GM12878 (cell line): ENCODE measurements around the gene HS1BP3. TPM values are rescaled to one million over a fixed set of nuclear protein-coding genes. Genes with fewer than 3 reads are reported as not detected.

Experiments
- ATAC-seq: fragments of 200-7000 bp; cut with Tn5 transposase; 3 replicates; pipeline ENCODE4 v1.9.1; 2020; ENCODE audit warnings: mild to moderate bottlenecking, moderate library complexity
- BruUV-seq: library from RNA; stranded (reverse); fragments of 400-500 nt; replicated peaks from 2 replicates; lab custom pipeline; 2021; lab: Mats Ljungman, UMichigan
- CTCF ChIA-PET: fragments of 300-600 bp; sonication (Branson Sonifier 250); formaldehyde crosslinking; extraction: SDS; loops from one replicate; lab custom pipeline; 2021; ENCODE audit warnings: inconsistent platforms; lab: Yijun Ruan, JAX
- POLR2A ChIA-PET: fragments of 350-600 bp; formaldehyde crosslinking; extraction: SDS; loops from one replicate; lab custom pipeline; 2021; ENCODE audit warnings: inconsistent platforms; lab: Charles Lee
- RAD21 ChIA-PET: fragments of 300-600 bp; sonication (Branson Sonifier 250); formaldehyde crosslinking; loops from one replicate; lab custom pipeline; 2023; ENCODE audit warnings: antibody characterized with exemption; ENCODE audit not compliant: unreplicated experiment; lab: Charles Lee
- SMC1A ChIA-PET: fragments of 300-600 bp; sonication (Branson Sonifier 250); formaldehyde crosslinking; loops from one replicate; lab custom pipeline; 2023; ENCODE audit not compliant: unreplicated experiment, uncharacterized antibody; lab: Charles Lee
- DNase-seq: peaks from one replicate; pipeline ENCODE4 v3.0.0-alpha.2; 2011; ENCODE audit warnings: low read depth, low spot score
- FAIRE-seq: peaks from 3 replicates; lab custom pipeline; 2011; peaks lifted over from hg19 to GRCh38; lab: Jason Lieb, UNC
- H2AFZ ChIP-seq: 2 replicates; pipeline ENCODE4 v1.6.0; 2011; ENCODE audit warnings: low read depth, low read length, control low read depth; ENCODE audit not compliant: control insufficient read depth
- H3K27ac ChIP-seq: 2 replicates; pipeline ENCODE4 v1.5.1; 2011; ENCODE audit warnings: control low read depth; ENCODE audit not compliant: control insufficient read depth, insufficient read depth
- H3K27me3 ChIP-seq, 2 experiments: replicated peaks in 1 of 2; 2 replicates each; pipeline versions ENCODE4 v1.6.0 to v1.6.1; 2011; ENCODE audit warnings: low read length in 1 of 2; ENCODE audit not compliant: control insufficient read depth in 2 of 2, insufficient read depth in 2 of 2
- H3K36me3 ChIP-seq, 2 experiments: 2 replicates each; pipeline ENCODE4 v1.5.1; 2011; ENCODE audit warnings: low read length in 1 of 2; ENCODE audit not compliant: control insufficient read depth in 2 of 2, insufficient read depth in 2 of 2
- H3K4me1 ChIP-seq: 2 replicates; pipeline ENCODE4 v1.6.1; 2011; ENCODE audit warnings: mild to moderate bottlenecking, low read length, moderate library complexity, mixed read lengths; ENCODE audit not compliant: control insufficient read depth, insufficient read depth
- H3K4me2 ChIP-seq: 2 replicates; pipeline ENCODE4 v1.6.0; 2011; ENCODE audit warnings: control low read depth; ENCODE audit not compliant: control insufficient read depth, insufficient read depth
- H3K4me3 ChIP-seq: fragments of 200-600 bp; sonication (generic); 2 replicates; pipeline ENCODE4 v1.5.1; 2016
- H3K79me2 ChIP-seq: 2 replicates; pipeline ENCODE4 v1.6.0; 2011; ENCODE audit warnings: low read length; ENCODE audit not compliant: control insufficient read depth, insufficient read depth
- H3K9ac ChIP-seq: 2 replicates; pipeline ENCODE4 v1.8.0; 2011; ENCODE audit warnings: low read length, control low read depth, mixed read lengths; ENCODE audit not compliant: control insufficient read depth, insufficient read depth
- H3K9me3 ChIP-seq: replicated peaks from 3 replicates; pipeline ENCODE4 v1.5.1; 2011; ENCODE audit warnings: mild to moderate bottlenecking, low read length; ENCODE audit not compliant: control insufficient read depth, insufficient read depth
- H4K20me1 ChIP-seq: 2 replicates; pipeline ENCODE4 v1.6.0; 2011; ENCODE audit not compliant: control insufficient read depth, insufficient read depth
- CREM ChIP-seq: IDR thresholded peaks from 2 replicates; pipeline ENCODE4 v1.6.1; 2014; ENCODE audit warnings: antibody characterized with exemption, low read depth
- CUX1 ChIP-seq: IDR thresholded peaks from 2 replicates; pipeline ENCODE4 v1.6.1; 2012; ENCODE audit warnings: improper control_type of control experiment, low read depth, low read length; ENCODE audit not compliant: insufficient replicate concordance
- IRF5 ChIP-seq: fragments of 450-650 bp; IDR thresholded peaks from 2 replicates; pipeline ENCODE4 v1.6.1; 2017; ENCODE audit warnings: borderline replicate concordance
- PML ChIP-seq: IDR thresholded peaks from 2 replicates; pipeline ENCODE4 v1.6.1; 2012; ENCODE audit warnings: low read length, inconsistent platforms
- RAD21 ChIP-seq: IDR thresholded peaks from 2 replicates; pipeline ENCODE4 v1.6.1; 2011; ENCODE audit warnings: mild to moderate bottlenecking, low read depth, low read length, moderate library complexity; ENCODE audit not compliant: insufficient read depth
- YY1 ChIP-seq: IDR thresholded peaks from 2 replicates; pipeline ENCODE4 v1.6.1; 2011; ENCODE audit warnings: low read depth, mild to moderate bottlenecking, low read length
- WGBS: methylation state at CpG from one replicate; pipeline ENCODE4 v1.1.6; 2016; ENCODE audit warnings: low lambda C conversion rate; ENCODE audit not compliant: insufficient replicate concordance, insufficient coverage; ENCODE audit errors: missing lambda C conversion rate; 5-methylcytosine and 5-hydroxymethylcytosine counted together
- in situ Hi-C: fragments of 300-500 bp; cut with MboI; formaldehyde crosslinking; loops from 9 replicates; pipeline ENCODE4 v1.14.3; 2018; ENCODE audit warnings: mixed read lengths
- intact Hi-C: fragments of 100-400 bp; cut with micrococcal nuclease; formaldehyde crosslinking; loops from one replicate; pipeline ENCODE4 v1.14.2; 2022; ENCODE audit not compliant: unreplicated experiment
- polyA plus RNA-seq, 11 experiments: library from polyadenylated mRNA; depleted of rRNA in 4 of 11; unstranded in 6 of 11; stranded (reverse) in 5 of 11; fragments of >200 nt; fragmentation: Nextera tagmentation in 4 of 11; fragmentation: Illumina TruSeq in 1 of 11; extraction: Ambion mirVana in 4 of 11; extraction: Trizol in 1 of 11; gene quantifications; 1 replicate in 1 of 11; 2 replicates in 10 of 11; pipeline versions ENCODE4 v1.2.1 to v1.2.3, GENCODE V29; 2011 to 2016; ENCODE audit warnings: inconsistent platforms in 2 of 11, missing spikeins in 2 of 11, low read depth in 1 of 11
- total RNA-seq, 4 experiments: library from RNA; depleted of rRNA in 3 of 4; stranded (reverse); fragments of >200 nt in 3 of 4; fragmentation: Illumina TruSeq in 1 of 4; extraction: Trizol in 1 of 4; gene quantifications; 2 replicates each; pipeline versions ENCODE4 v1.2.1 to v1.2.3, GENCODE V29; 2013 to 2021

The HS1BP3 gene
- total and polyA plus RNA-seq, 10 of the 15 experiments (the other 5 are each of a cell fraction or from before 2014, with no cell fraction given): 0.47 to 7.2 (median 4.6) TPM

DNA sequence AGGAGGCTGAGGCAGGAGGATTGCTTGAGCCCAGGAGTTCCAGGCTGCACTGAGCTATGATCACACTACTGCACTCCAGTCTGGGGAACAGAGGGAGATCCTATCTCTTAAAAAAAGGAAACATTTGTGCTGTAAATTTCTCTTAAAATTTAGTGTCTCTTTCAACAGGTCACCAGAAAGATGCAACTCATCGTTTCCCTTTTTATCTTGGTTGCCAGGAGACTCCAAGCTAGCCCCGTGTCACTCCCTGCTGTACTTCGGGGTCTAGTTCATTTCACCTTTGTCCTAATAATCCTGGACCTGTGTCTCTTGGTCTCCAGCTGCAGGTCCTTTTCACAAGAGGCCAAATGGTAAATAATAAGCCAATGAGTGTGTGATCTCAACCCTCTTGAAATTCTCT lies 7.1 kb downstream of the HS1BP3 start (continued):
- TF ChIP-seq CUX1: no peak
- no peak for TF ChIP-seq RAD21

DNA sequence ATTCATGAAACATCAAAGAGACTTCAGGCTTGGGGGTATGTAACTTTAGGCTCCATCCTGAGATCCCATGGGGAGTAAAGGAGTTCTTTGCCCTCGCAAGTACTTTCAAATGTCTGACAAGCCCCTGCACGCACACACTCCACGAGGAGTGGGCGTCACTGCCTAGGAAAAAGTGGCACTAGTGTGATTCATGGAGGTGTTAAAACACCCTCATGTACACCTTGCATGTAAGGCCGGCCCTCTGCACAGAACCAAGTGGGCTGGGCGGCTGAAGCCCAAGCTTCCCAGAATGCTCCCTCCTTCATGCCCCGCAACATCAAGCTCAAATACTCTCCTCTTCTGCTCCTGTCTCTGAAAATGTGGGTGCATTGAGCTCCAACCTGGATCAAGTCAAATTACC lies 7.8 kb downstream of the HS1BP3 start:
- ATAC-seq (no peak), FAIRE-seq (no peak), DNase-seq (no peak)
- no peaks in the 10 kb centered on the region for H3K9me3 ChIP-seq
- H3K4me2 ChIP-seq: no peak overlapping the region
- BruUV-seq: no TSS peak
- peaks cover 0 to 3% of the 10 kb centered on the region in 2 experiments; a peak in 2 of 4 replicates for H3K36me3 ChIP-seq
- no peak overlapping the region for H2AFZ ChIP-seq
- SMC1A ChIA-PET: interaction anchor here (0.7 to 5.6 kb wide), 10 partner anchors 8 to 339 kb away, joined by 3 to 34 read pairs (median 4); partner anchors contain the start of gene HS1BP3
- H3K4me3 ChIP-seq: no peak overlapping the region
- H3K27ac ChIP-seq: no peak overlapping the region
- H3K4me1 ChIP-seq: no peaks in the 10 kb centered on the region
- RAD21 ChIA-PET: interaction anchor here (0.9 to 4.1 kb wide), 9 partner anchors 8 to 263 kb away, joined by 3 to 38 read pairs (median 12); partner anchors contain the start of genes HS1BP3 and RHOB
- intact Hi-C loops (no loop called here), in situ Hi-C loops (loop anchor here (5.0 kb wide), 1 partner anchor 201 kb away; no protein-coding TSS in a partner anchor)
- WGBS: 88% methylated on average over 7 of the region's 7 CpGs
- H3K27me3 ChIP-seq: no peaks in the 10 kb centered on the region
- no peak for TF ChIP-seq CREM
- no peak for TF ChIP-seq PML
- no peak for TF ChIP-seq IRF5
- TF ChIP-seq YY1: no peak
- H3K79me2 ChIP-seq: no peaks in the 10 kb centered on the region
- POLR2A ChIA-PET: no interaction called here
- no peaks in the 10 kb centered on the region; the same call in 1 of the 2 replicates for H4K20me1 ChIP-seq
- no peak overlapping the region for H3K9ac ChIP-seq
- CTCF ChIA-PET: interaction anchor here (0.6 to 6.3 kb wide), 30 partner anchors 8 to 317 kb away, joined by 3 to 72 read pairs (median 6); partner anchors contain the start of genes HS1BP3 and RHOB
